Measurements from ENCODE around the gene JMJD8.

DNA sequence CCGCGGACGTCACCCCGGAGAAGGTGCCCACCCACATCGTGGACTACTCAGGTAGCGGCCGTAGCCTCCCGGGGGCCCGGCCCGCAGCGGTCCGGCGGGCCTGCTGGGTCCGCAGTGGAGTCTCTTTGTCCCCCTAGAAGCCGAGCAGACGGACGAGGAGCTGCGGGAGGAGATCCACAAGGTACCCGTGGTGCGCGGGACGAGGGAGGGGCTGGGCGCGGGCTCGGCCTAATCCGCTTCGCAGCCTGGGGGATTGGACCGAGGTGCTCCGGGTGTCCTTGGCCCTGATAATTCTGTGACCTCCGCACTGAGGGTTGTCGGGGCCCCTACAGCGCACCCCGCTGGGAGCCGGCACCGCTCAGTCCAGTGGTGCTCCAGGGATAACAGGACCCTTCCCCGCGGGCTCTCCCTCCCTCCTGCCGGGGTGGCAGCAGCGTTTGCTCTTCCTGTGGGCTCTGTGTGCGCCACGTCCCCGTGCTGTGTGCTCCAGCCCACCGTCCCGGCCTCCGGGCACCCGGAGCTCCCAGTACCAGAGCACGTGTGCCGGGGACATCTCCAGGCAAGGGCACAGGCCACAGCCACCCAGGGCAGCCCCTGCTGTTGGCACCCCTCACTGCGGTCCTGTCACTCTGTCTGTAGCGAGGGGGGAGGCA, 15.5 kb downstream of the JMJD8 start:
- no peak for TF ChIP-seq POLR2A (IDR thresholded peaks at IDR 0.05)
- TF ChIP-seq CTCF (IDR thresholded peaks at IDR 0.05): no peak

All from tibial nerve (tissue), 3 donors.